SH-SY5Y (cell line): ENCODE results near the gene FKBP4.

Experiments used
- GATA2 ChIP-seq: IDR thresholded peaks from 2 replicates; pipeline ENCODE4 v1.6.1; 2011; ENCODE audit warnings: mild to moderate bottlenecking, low read depth, low read length
- GATA3 ChIP-seq: IDR thresholded peaks from 2 replicates; pipeline ENCODE4 v1.6.1; 2011; ENCODE audit warnings: low read depth, mild to moderate bottlenecking, low read length, moderate library complexity

GRCh38 chr12:2813214-2814185 lies 18.7 kb downstream of the FKBP4 start:
- TF ChIP-seq GATA3 = no peak
- TF ChIP-seq GATA2 = no peak
